IPS DF 6.9 (cell line): ENCODE data around the gene OR2A2.
A peak's percentile ranks its signal among the peaks of the same experiment; 100 is the strongest.
"Not testable (repeated sequence)": the region's sequence is repeated elsewhere in the genome, so short reads cannot be mapped to it uniquely, and the experiment has no call there.

Experiments
- DNase-seq: peaks from one replicate; pipeline ENCODE4 v3.0.0-alpha.2; 2013; ENCODE audit warnings: low read depth, low spot score
- H3K27ac ChIP-seq: one replicate; pipeline ENCODE4 v1.5.1; 2013; ENCODE audit warnings: low read length, control low read depth
- H3K27me3 ChIP-seq: 2 replicates; pipeline ENCODE4 v1.6.1; 2013; ENCODE audit warnings: mild to moderate bottlenecking, low read length; ENCODE audit not compliant: control insufficient read depth, insufficient read depth
- H3K36me3 ChIP-seq: 2 replicates; pipeline ENCODE4 v1.6.1; 2013; ENCODE audit warnings: low read length; ENCODE audit not compliant: control insufficient read depth, insufficient read depth
- H3K4me1 ChIP-seq: 2 replicates; pipeline ENCODE4 v1.6.1; 2013; ENCODE audit warnings: low read length; ENCODE audit not compliant: control insufficient read depth, insufficient read depth
- H3K4me3 ChIP-seq: 2 replicates; pipeline ENCODE4 v1.5.1; 2013; ENCODE audit warnings: mild to moderate bottlenecking, low read length
- H3K9me3 ChIP-seq: 2 replicates; pipeline ENCODE4 v1.6.1; 2013; ENCODE audit warnings: low read length, inconsistent platforms; ENCODE audit not compliant: control insufficient read depth, insufficient read depth
- WGBS: extraction: QIAGEN DNeasy Blood & Tissue Kit; methylation state at CpG from one replicate; pipeline ENCODE4 v1.1.7; 2013; ENCODE audit warnings: mixed read lengths, missing lambda C conversion rate; ENCODE audit not compliant: insufficient read length, insufficient coverage; 5-methylcytosine and 5-hydroxymethylcytosine counted together

OR2A2 gene

GRCh38 chr7:144102041-144102440 lies 7.3 kb upstream of the OR2A2 start:
- Histone ChIP-seq H3K4me3 (no peak overlapping the region), H3K36me3 (no peaks in the 10 kb centered on the region), H3K27ac (no peak overlapping the region), H3K27me3 (no peaks in the 10 kb centered on the region), H3K4me1 (no peaks in the 10 kb centered on the region), H3K9me3 (no peaks in the 10 kb centered on the region)
- no peak for DNase-seq

- no peaks in the 10 kb centered on the region for H3K4me1 ChIP-seq
- no peaks in the 10 kb centered on the region for H3K36me3 ChIP-seq
- no peak for DNase-seq
- H3K9me3 ChIP-seq: no peaks in the 10 kb centered on the region
- no peaks in the 10 kb centered on the region for H3K27me3 ChIP-seq
- no peak overlapping the region for H3K27ac ChIP-seq
- no peak overlapping the region for H3K4me3 ChIP-seq
Observed at GRCh38 chr7:144105211-144105610, 4.2 kb upstream of the OR2A2 start.

DNA sequence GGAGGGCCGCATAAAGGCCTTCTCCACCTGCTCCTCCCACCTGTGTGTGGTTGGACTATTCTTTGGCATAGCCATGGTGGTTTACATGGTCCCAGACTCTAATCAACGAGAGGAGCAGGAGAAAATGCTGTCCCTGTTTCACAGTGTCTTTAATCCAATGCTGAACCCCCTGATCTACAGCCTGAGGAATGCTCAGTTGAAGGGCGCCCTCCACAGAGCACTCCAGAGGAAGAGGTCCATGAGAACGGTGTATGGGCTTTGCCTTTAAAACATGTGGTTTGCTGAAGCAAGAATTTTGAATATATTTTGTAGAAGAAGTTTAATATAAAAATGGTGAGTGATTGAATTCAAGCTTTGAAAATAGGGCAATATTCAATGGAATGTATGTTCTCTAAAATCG lies 889 bp downstream of the OR2A2 start:
- WGBS: no CpG with 5 or more reads among the region's 5 CpGs

DNA sequence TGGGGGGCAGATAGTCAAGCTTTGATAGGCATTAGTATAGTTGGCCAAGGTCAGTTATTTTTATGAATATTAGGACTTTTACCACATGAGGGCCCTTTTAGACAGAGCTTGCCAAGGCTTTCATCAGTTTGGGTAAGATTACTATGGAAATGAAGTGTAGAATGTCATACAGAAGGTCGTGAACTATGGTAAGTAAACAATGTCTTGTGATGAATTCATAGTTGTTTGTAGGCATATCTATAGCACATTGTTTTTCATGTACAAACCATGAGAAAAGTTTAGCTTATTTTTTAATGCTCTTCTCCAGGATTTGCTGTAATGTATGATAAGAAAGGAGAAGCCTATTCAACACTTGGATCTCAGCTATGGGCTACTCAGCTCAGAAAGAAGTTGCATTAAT lies 4.3 kb downstream of the OR2A2 start:
- no peak for DNase-seq
- no CpG with 5 or more reads among the region's 1 CpG for WGBS
- Histone ChIP-seq H3K4me1 (no peaks in the 10 kb centered on the region), H3K27me3 (no peaks in the 10 kb centered on the region; the same call in 1 of the 2 replicates), H3K36me3 (no peaks in the 10 kb centered on the region), H3K27ac (no peak overlapping the region), H3K4me3 (no peak overlapping the region), H3K9me3 (no peaks in the 10 kb centered on the region)

More for the DNA sequence above, 889 bp downstream of the OR2A2 start:
- H3K27ac ChIP-seq: no peak overlapping the region
- no peaks in the 10 kb centered on the region for H3K36me3 ChIP-seq
- no peaks in the 10 kb centered on the region for H3K27me3 ChIP-seq
- no peak overlapping the region for H3K4me3 ChIP-seq
- DNase-seq: no peak
- no peaks in the 10 kb centered on the region for H3K9me3 ChIP-seq
- H3K4me1 ChIP-seq: no peaks in the 10 kb centered on the region

DNA sequence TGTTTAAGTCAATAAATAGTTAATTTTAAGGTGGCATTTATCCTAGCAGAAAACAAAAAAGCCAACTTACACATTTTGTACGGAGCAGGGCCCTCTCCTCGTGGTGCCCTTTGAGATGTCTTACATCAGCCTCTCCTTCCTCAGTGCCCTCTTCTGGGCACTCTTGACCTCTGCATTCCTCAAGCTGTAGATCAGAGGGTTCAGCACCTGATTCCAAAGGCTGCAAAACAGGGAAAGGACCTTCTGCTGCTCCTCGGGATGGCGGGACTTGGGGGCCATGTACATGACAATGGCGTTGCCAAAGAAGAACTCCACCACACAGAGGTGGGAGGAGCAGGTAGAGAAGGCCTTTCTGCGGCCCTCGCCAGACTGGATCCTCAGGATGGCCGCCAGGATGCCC lies 9.0 kb downstream of the OR2A2 start:
- H3K4me3 ChIP-seq: no peak overlapping the region
- H3K27ac ChIP-seq: no peak overlapping the region
- no peaks in the 10 kb centered on the region for H3K36me3 ChIP-seq
- no peaks in the 10 kb centered on the region for H3K4me1 ChIP-seq
- no peaks in the 10 kb centered on the region for H3K9me3 ChIP-seq
- WGBS: no CpG with 5 or more reads among the region's 8 CpGs
- H3K27me3 ChIP-seq: no peaks in the 10 kb centered on the region; the same call in 1 of the 2 replicates
- DNase-seq: no peak

GRCh38 chr7:144122876-144123275 lies 13.5 kb downstream of the OR2A2 start, which contains the start of gene OR2A14:
TSS of gene OR2A14 (plus strand) at chr7:144123176. CDS start at chr7:144129113, 5,937 bp downstream.
- no peak within 1 kb of the TSS for H3K4me3 ChIP-seq
- no peak within 1 kb of the TSS for H3K27ac ChIP-seq
- no peaks in the 10 kb centered on the region; the same call in 1 of the 2 replicates for H3K27me3 ChIP-seq
- DNase-seq: no peak
- H3K9me3 ChIP-seq: no peaks in the 10 kb centered on the region
- no peaks in the 10 kb centered on the region for H3K36me3 ChIP-seq
- WGBS: no CpG with 5 or more reads among the region's 1 CpG
- H3K4me1 ChIP-seq: no peaks in the 10 kb centered on the region

DNA sequence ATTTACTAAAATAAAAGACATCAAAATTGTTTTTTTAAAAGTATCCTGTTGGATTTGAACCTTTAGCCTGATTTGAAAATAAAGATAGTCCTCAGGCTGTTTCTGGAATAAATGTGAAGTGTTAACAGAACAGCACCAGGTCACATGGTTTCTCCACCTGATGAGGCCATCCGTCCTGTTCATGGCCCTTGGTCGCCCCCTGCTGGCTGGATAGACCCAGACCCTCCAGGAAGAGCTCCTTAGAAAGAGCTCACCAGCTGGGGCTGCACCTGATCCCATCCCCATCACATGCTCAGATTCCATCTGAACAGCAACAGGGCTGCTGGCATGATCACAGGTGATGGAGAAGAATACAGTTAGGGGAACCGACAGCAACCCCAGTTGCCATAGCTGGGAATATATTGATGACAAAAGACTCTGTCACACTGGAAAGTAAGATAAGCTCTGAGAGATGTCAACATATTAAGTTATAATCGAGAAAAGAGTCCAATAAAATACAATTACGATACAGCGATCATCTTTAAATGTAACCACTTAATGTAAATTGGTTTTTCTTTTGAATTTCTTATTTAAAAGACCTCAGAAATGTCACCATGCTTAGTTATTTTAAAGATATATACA lies 18.4 kb downstream of the OR2A2 start:
- no peak overlapping the region for H3K27ac ChIP-seq
- no peaks in the 10 kb centered on the region for H3K27me3 ChIP-seq
- H3K4me1 ChIP-seq: no peaks in the 10 kb centered on the region
- H3K4me3 ChIP-seq: no peak overlapping the region
- H3K36me3 ChIP-seq: no peaks in the 10 kb centered on the region
- no peaks in the 10 kb centered on the region for H3K9me3 ChIP-seq
- WGBS: no CpG with 5 or more reads among the region's 6 CpGs
- DNase-seq: peak; percentile 84

- H3K4me3 ChIP-seq, H3K27ac ChIP-seq, H3K36me3 ChIP-seq, H3K9me3 ChIP-seq, H3K4me1 ChIP-seq, DNase-seq, H3K27me3 ChIP-seq: not testable (repeated sequence)
- WGBS: no CpG with 5 or more reads among the region's 9 CpGs
Observed at GRCh38 chr7:144129601-144130000, 20.2 kb downstream of the OR2A2 start.

DNA sequence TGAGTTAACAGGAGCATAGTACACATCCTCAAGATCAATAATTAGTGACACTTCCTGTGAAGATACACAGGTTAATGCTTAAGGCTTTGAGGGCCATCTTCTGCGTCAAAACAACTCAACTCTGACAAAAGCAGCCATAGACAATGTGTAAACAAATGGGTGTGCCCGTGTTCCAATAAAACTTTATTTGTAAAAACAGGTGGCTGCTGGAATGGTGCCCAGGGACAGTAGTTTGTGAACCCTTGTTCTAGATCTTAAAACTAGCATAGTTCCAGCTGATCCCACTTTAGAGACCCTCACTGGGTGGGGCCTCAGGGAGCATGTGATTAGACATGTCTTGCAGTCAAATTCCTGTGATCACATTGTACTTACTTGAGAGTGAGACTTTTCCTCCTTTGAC lies 21.3 kb downstream of the OR2A2 start:
- Histone ChIP-seq H3K27ac (no peak overlapping the region), H3K4me1 (no peaks in the 10 kb centered on the region), H3K36me3 (no peaks in the 10 kb centered on the region), H3K9me3 (no peaks in the 10 kb centered on the region), H3K27me3 (no peaks in the 10 kb centered on the region), H3K4me3 (no peak overlapping the region)
- no peak for DNase-seq
- WGBS: no CpG with 5 or more reads among the region's 2 CpGs

DNA sequence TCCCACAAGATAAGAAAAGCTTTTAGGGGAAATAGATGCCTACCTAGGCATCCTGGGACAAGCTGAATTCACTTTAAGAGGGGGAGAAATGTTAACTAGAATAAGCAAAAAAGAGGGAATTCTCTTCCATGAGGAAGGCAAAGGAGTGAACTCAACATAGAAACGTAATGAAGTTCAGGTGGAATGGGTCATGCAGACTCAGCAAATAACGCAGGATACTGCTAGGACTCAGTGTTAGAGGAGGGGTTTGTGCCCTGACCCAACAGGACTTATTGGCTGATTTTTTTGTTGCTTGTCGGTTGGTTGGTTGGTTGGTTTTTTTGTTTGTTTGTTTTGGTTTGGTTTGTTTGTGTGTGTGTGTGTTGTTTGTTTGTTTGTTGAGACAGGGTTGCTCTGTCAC lies 22.9 kb downstream of the OR2A2 start:
- Histone ChIP-seq H3K36me3 (no peaks in the 10 kb centered on the region), H3K4me3 (no peak overlapping the region), H3K4me1 (no peaks in the 10 kb centered on the region), H3K27ac (no peak overlapping the region), H3K9me3 (no peaks in the 10 kb centered on the region), H3K27me3 (no peaks in the 10 kb centered on the region)
- no CpG with 5 or more reads among the region's 3 CpGs for WGBS
- no peak for DNase-seq

DNA sequence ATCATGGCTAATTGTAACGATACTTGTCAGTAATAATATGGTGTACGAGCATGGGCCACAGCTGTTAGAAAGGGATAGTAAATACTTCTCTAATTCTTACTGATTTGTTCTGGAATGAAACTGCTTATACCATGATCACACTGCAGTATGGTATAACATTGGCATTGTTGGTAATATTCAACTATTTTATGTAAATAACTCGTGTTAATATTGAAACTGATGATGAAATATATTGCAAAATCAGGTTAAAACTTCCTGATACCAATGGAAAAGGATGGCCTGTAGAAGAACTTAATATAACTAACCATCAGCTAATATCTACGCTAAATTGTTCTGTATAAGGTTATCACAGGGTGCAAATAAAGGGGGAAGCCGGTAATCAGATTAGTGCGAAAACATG lies 23.9 kb downstream of the OR2A2 start:
- Histone ChIP-seq H3K36me3 (no peaks in the 10 kb centered on the region), H3K9me3 (no peaks in the 10 kb centered on the region), H3K27me3 (no peaks in the 10 kb centered on the region), H3K27ac (no peak overlapping the region), H3K4me3 (no peak overlapping the region), H3K4me1 (no peaks in the 10 kb centered on the region)
- DNase-seq: no peak
- no CpG with 5 or more reads among the region's 6 CpGs for WGBS
